HG03108 (cell line): ENCODE results near the gene ULK4.
"Not testable (repeated sequence)": the region's sequence is repeated elsewhere in the genome, so short reads cannot be mapped to it uniquely, and the experiment has no call there.

Experiments
- ATAC-seq: cut with Tn5 transposase; IDR thresholded peaks from one replicate; pipeline ENCODE4 v1.9.1; 2021; ENCODE audit warnings: moderate library complexity; ENCODE audit not compliant: unreplicated experiment

ULK4 gene

GRCh38 chr3:41323467-41324155, 638.3 kb downstream of the ULK4 start:
- no peak for ATAC-seq

- ATAC-seq: no peak
Observed at GRCh38 chr3:41321642-41321980, 640.3 kb downstream of the ULK4 start.

GRCh38 chr3:41320953-41321641, 640.8 kb downstream of the ULK4 start:
- ATAC-seq: no peak

DNA sequence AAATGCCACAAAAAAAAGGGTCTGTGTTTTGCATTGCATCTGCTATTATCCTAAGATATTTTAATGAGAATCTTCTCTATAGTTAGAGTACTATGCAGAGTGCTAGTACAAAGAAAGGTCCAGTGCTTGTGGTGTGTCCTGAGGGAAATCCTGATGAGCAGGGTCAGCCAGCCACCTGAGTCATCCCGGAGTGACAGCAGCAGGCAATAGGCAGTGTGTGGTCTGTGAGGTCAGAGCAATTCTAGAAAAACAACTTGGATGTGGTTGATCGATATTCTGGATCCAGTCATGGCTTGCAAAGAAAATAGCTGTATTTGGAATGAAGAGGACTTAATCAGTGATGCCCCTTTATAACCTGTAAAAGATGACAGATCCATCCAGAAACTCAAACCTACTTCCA, 643.4 kb downstream of the ULK4 start:
- no peak for ATAC-seq

- ATAC-seq: no peak
Observed at GRCh38 chr3:41317718-41318117, 644.2 kb downstream of the ULK4 start.

DNA sequence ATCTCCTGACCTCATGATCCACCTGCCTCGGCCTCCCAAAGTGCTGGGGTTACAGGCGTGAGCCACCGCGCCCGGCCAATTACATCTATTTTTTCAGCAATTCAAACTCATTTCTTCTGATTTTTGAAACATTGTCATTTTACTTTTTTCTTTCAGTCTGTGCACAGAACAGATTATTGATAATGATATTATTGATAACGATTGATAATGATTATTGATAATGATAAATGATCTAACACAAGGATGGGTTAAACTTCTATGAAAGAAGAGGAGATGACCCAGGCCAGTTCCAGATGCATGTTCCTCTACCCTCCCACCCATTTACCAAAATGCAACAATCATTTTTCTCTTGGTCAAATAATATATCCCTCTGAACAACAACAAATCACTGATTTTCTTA, 644.6 kb downstream of the ULK4 start:
- ATAC-seq: no peak

GRCh38 chr3:41315126-41315525, 646.8 kb downstream of the ULK4 start:
- ATAC-seq: no peak

GRCh38 chr3:41308119-41308518, 653.8 kb downstream of the ULK4 start:
- ATAC-seq: no peak

GRCh38 chr3:41307065-41307464, 654.8 kb downstream of the ULK4 start:
- ATAC-seq: no peak

DNA sequence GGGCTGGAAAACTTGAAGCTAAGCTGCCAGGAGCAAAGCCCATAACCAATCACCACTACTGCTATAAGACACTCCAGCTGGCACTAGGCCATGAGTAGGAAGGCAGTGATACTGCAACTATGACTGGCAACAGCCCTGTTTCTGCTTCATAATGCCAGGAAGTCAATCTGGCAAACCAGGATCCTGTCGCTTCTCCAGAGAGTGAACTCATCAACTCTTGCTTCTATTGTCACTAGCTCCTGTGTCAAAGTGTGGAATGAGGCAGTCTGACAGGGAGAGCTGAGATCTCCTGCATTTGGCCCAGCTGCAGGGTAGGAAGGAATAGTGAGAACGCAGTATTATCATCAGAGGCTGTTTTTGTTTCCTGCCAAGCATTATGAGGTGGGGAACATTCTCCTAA, 657.3 kb downstream of the ULK4 start:
- ATAC-seq: no peak

GRCh38 chr3:41302295-41302694, 659.6 kb downstream of the ULK4 start:
- ATAC-seq: no peak

DNA sequence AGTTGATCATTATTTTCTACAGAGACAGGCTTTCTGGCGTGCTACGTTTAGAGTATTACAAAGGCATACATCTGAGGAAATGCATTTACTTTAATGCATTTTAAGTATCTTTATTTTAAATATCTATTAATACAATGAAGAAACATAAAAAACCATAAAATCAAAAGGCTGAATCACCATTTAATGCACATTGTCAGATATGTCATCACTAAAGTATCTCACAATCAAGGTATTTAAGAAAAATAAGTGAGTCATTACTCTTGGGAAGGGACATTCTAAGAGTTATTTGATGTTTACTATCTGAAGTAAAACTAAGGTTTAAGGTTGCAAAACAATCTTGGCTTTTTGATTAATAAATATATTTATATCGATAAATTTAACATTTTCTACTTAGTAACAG, 660.4 kb downstream of the ULK4 start:
- ATAC-seq: no peak

GRCh38 chr3:41299036-41299435, 662.9 kb downstream of the ULK4 start:
- no peak for ATAC-seq

- no peak for ATAC-seq
Observed at GRCh38 chr3:41297750-41298149, 664.2 kb downstream of the ULK4 start.

DNA sequence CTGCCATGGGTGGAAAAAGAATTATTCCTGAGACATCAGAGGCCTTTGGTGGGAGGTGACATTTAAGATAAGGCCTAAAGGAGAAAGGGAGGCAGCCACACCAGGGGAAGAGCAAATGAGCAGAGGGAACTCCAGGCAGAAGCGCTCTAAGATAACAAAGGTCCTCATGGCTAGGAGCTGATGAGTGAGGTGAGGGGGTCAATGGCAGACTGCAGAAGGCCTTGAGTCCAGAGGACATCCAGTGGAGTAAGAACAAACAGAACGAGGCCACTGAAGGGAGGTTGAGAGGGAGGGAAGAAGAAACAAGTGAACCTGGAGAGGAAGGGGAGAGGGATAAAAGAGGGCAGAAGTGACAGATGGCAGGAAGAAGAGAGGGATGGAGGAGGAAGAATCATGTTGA, 665.3 kb downstream of the ULK4 start:
- no peak for ATAC-seq

- no peak for ATAC-seq
Observed at GRCh38 chr3:41295740-41296139, 666.2 kb downstream of the ULK4 start.

GRCh38 chr3:41293169-41293681, 668.7 kb downstream of the ULK4 start:
- no peak for ATAC-seq

GRCh38 chr3:41290736-41291135, 671.2 kb downstream of the ULK4 start:
- ATAC-seq: no peak

- ATAC-seq: no peak
Observed at GRCh38 chr3:41290306-41290705, 671.6 kb downstream of the ULK4 start.

DNA sequence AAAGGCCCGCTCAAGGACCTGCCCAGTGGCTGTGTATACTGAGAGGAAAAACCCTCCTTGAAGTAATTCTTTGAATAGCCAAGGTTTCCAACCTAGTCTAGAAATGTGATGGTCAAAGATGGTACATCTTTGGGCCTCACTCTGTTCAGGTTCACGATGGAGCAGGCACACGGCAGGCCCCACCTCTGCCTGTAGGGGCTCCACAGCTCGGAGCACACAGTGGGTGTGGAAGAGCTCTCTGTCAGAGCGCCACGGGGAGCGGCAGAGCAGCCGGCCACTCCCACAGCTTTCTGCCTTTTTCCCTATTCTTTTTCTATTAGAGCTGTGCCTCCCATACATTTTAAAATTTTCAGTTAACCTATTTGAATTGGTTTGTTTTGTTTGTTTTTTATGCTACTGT, 673.1 kb downstream of the ULK4 start:
- ATAC-seq: no peak

GRCh38 chr3:41286305-41286704, 675.6 kb downstream of the ULK4 start:
- ATAC-seq: no peak

DNA sequence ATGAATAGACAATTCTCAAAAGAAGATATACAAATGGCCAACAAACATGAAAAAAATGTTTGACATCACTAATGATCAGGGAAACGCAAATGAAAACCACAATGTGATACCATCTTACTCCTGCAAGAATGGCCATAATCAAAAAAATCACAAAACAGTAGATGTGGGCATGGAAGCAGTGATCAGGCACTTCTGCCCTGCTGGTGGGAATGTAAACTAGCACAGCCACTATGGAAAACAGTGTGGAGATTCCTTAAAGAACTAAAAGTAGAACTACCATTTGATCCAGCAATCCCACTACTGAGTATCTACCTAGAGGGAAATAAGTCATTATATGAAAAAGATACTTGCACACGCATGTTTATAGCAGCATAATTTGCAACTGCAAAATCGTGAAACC, 677.0 kb downstream of the ULK4 start:
- ATAC-seq: not testable (repeated sequence)
